GM19239 (cell line): Measurements from ENCODE around the gene SLC25A1.
"Not testable (repeated sequence)": the region's sequence is repeated elsewhere in the genome, so short reads cannot be mapped to it uniquely, and the experiment has no call there.

Source experiments
- DNase-seq: peaks from one replicate; pipeline ENCODE4 v3.0.0; 2011; ENCODE audit warnings: low spot score; ENCODE audit not compliant: insufficient read length
- FAIRE-seq: peaks from 2 replicates; lab custom pipeline; 2011; peaks lifted over from hg19 to GRCh38; lab: Jason Lieb, UNC

Gene SLC25A1

DNA sequence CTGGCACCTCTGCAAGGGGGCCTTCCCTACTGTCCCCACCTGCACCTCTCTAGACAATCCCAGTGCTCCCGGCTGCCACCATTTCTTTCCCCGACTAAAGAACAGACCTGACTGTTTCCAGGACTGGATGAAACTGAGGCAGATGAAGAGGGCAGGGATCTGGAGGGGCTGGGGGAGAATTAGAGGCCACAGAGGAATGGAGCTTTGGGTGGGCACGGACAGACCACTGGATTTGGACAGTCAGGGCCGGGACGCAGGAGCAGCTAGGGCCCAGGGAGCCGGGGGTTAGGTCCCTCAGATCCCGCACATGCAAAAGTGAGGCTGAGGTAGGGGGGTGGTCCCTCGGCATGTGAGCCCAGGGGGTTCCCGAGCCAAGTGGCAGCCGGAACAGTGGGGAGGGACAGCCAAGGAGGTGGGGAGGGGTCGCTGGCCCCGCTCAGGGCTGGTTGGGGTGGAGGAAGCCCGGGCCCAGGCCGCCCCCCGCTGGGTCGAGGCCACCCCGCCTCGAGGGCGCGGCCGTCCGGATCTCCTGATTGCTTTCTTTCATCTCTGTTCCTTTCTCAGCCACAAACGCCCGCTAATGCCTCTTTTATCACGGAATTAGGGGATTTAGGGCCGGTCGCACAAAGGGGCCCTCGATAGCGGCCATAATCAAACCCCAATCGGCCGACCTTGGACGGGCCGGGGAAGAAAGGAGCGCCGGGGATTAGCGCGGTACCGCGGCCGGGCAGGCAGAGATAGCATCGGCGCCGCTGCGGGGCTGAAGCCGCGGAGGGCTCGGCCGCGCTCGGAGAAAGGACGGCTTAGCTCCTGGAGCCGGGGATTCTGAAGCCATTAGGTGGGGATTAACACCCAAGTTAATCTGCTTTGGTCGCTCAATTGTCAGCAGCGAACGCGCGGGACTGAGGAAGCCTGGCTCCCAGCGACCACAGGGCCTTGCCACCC lies 9.3 kb downstream of the SLC25A1 start:
- DNase-seq (no peak), FAIRE-seq (no peak)

DNA sequence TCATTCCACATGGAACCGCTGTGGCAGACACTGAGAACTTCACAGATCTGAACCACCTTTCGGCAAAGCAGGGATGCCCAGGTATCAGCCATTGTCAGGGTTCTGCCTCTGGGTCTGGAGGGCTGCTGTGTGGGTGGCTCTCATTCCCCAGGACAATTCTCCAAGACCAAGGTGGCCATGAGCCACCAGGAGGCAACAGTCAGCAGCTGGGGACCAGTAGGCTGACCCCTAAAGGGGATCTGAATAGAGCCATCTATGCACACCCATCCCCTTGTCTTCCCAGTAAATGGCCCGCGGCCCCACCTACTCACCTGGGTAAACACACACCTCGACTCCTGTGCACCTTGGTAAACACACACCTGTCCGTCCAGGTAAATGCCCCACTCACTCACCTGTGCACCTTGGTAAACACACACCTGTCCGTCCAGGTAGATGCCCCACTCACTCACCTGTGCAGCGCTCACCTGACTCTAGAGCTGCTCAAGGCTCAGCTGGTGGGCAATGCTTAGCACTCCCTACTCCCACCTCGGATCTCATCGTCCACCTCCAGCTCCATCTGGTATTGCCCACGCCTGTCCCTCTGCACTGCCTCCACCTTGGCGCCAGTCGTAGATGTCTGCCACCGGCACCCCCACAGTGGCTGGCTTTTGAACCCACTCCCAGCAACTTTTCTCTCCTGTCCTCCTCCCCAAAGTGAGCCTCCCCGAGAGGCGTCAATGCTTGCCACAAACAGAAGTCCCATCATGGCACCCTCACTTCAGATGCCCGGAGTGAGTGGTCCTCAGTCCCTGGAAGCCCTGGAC lies 10.2 kb downstream of the SLC25A1 start:
- DNase-seq (no peak), FAIRE-seq (no peak)

DNA sequence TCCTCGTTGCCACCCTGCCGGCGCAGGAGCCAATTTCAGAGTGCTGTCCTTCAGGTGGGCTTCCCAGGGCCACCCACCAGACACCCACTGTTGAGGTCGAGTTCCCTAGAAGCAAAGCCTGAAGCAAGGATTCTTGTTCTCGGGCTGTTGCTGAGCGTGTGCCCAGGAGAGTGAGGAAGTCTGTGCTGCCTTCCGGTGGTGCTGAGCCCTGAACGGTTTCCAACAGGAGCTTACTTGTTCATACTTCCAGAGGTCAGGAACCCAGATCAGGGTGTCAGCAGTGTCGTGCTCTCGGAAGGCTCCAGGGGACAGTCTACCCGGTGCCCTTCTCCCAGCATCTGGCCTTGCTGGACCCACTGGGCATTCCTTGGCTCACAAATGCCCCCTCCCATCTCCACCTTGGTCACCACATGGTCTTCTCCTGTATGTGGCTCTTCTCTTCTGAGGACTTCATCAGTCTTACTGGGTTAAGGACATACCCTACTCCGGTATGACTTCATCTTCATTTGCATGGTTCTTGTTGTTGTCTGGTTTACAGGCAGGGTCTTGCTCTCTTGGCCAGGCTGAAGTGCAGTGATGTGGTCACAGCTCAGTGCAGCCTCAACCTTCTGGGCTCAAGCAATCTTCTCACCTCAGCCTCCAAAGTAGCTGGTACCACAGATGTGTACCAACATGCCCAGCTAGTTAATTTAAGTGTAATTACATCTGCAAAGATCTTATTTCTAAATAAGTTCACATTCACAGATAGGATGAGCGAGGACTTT lies 11.2 kb downstream of the SLC25A1 start:
- DNase-seq (no peak), FAIRE-seq (no peak)

DNA sequence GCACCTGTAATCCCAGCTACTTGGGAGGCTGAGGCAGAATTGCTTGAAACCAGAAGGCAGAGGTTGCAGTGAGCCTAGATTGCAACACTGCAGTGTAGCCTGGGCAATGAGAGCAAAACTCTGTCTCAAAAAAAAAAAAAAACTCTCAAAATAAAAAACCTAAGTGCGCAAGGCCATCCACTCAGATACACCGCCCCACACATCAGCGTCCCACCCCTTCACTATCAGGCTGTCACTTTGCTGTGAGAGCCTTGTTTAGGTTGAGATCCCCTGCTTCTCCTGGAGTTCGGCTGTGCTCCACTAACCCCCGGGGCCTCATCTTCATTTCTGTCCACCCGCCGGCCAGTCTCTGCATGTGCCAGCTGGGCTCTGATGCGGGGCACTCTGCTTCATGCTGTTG lies 12.1 kb downstream of the SLC25A1 start:
- DNase-seq = no peak
- FAIRE-seq = no peak

DNA sequence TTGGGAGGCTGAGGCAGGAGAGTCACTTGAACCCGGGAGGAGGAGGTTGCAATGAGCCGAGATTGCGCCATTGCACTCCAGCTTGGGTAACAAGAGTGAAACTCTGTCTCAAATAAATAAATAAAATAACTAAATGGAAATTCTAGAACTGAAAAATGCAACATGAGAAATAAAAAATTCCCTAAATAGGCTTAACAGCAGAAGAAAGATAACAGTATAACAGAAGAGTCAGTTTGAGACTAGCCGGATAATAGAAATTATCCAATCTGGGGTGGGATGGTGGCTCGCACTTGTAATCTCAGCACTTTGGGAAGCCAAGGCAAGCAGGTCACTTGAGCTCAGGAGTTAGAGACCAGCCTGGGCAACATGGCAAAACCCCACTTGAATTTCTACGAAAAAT lies 14.1 kb downstream of the SLC25A1 start:
- FAIRE-seq (no peak), DNase-seq (no peak)

DNA sequence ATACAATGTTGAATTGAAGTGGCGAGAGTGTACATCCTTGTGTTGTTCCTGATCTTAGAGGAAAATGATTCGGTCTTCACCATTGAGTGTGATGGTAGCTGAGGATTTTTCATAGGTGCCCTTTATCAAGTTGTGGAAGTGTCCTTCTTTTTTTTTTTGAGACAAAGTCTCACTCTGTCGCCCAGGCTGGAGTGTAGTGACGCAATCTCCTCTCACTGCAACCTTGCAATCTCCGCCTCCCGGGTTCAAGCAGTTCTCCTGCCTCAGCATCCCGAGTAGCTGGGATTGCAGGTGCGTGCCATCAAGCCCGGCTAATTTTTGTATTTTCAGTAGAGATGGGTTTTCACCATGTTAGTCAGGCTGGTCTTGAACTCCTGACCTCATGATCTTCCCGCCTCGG lies 19.9 kb downstream of the SLC25A1 start:
- not testable (repeated sequence) for DNase-seq, FAIRE-seq

DNA sequence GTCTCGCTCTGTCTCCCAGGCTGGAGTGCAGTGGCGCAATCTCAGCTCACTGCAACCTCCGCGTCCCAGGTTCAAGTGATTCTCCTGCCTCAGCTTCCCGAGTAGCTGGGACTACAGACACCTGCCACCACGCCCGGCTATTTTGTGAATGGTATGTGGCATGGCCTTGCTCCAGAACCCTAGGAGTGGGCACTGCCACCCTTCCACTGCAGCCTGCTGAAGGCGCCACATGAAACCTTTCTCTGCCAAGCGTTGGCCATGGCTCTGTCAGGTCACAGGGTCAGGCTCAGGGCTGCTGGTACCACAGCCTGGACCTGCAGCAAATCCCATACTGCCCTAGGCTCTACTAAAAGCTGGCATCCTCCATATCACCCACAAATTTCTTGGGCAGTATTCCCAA lies 22.4 kb downstream of the SLC25A1 start:
- FAIRE-seq, DNase-seq: not testable (repeated sequence)

DNA sequence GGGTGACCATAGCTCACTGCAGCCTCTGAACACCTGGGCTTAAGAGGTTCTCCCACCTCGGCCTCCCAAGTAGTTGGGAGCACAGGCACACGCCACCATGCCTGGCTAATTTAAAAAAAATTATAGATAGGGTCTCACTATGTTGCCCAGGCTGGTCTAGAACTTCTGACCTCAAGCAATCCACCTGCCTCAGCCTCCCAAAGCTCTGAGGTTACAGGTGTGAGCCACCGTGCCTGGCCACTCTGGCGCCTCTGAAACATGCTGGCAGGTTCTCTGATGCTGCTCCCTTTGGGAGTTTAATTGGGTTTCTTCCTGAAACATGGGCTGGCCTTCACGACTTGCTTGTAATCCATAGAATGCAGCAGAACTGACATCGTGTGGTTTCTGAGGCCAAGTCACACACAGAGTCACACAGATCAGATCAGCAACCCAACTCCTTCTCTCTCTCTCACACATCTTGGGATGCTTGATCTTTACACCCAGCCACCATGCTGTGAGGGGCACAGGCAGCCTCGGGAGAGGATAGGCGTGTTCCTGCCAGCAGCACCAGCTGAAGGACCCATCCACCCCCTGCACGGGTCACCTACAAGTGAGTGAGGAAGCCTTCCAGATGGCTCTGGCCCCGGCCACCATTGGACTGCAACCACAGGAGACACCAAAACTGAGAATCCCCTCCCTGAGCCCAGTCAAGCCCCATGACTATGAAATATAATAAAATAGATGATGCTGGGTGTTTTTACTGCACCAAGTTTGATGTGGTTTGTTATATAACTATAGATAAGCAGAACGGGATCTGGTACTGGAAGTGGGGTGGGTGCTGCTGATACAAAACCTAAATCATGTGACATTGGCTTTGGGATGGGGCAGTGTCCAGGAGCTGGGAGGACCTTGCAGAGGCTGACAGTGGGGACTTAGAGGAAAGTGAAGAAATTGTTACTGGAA lies 25.3 kb downstream of the SLC25A1 start:
- DNase-seq (no peak), FAIRE-seq (no peak)

DNA sequence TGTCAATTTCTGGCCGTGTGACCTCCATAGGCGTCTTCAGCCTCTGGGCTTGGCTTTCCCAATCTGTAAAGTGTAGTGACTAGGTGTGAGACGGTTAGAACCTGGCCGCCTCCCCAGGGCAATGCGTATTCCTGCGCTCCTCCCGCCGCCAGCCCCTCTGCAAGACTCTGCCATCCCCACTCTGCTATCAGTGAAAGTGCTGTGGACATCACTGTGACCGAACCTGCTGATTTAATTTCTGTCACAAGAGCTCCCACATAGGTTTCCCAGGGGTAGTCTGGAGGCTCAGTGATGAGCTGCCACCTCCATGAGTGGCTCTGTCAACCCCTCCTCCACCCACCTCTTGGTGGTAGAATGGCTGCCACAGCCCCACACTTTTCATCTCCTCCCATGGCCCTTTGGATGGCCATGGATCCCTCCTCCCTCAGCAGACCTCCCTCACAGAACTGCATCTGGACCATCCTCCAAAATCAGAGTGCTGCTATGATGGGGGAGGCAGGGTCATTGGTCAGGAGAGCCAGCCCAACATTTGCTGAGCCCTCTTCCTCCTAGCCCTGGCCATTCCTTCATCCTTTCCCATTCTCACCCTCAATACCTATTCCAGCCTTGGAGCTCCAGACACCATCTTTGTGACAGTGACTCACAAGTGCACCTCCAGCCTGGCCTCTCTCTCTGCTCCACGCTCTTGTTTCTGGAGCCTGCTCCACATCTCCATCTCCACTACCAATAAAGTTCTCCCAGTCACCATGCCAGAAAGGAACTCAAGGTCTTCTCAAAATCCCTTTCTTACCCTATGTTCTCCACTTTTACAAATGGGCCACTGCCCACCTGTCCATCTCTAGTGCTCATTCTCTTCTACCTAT lies 27.0 kb downstream of the SLC25A1 start:
- FAIRE-seq (no peak), DNase-seq (no peak)

DNA sequence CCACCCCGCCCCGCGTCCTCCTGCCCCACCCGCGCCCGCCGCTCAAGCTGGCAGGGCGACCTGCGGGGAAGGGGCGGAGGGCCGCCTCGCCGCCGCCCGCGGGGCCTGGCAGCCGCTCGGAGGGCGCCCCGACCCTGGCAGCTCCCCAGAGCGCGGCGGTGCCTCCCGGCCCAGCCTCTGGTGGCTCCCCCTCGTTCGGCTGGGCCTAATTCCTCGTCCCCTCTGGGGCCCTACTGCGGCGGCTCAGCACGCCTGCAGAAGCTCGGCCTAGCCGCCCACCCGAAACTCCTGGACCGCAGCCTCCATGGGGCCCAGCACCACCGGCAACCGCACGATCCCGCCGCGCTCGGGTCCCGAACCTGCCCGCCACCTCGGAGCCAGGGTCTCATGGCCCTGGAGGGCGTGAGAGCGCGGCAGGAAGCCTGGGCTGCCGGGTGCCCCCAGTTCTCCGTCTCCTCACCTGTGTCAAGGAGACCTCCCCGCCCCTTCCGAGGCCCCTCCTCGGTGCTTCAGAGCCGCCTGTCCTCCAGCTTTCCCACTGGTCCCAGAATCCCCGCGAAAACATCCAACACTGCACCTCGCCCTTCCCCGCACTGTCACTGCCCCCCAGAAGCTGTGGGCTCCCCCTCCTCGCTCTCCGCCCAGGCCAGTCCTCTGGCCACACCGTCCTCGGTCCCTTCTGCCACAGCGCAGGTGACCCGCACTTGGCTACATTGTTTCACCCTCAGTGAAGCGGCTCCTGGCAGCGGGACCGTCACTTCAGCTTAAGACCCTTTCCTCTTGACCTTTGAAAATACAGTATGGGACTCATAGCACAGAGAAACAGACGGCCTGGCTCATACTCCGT lies 27.8 kb downstream of the SLC25A1 start:
- DNase-seq (no peak), FAIRE-seq (no peak)

DNA sequence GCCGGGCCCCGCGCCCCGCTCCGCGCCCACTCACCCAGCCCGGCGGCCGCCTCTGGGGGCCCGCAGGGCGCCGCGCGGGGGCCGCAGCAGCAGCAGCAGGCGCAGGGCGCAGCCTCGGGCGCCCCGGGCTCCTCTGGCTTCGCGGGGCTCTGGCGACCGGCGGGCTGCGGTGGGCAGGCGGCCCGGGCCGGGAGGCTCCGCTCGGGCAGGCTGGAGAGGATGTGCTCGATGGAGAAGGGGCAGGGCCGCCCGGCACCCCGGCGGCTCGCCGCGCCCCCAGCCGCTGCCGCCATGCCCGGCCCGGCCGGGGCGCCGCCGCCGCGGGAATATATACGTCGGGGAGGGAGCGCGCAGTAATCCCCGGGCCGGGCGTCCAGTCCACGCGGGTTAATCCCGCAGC lies 28.5 kb downstream of the SLC25A1 start, which contains the start of gene GSC2:
TSS of gene GSC2 (minus strand) at position 302 of the 400 bp plus-strand sequence. CDS start at position 293, 9 bp downstream.
- FAIRE-seq = no peak
- no peak for DNase-seq

DNA sequence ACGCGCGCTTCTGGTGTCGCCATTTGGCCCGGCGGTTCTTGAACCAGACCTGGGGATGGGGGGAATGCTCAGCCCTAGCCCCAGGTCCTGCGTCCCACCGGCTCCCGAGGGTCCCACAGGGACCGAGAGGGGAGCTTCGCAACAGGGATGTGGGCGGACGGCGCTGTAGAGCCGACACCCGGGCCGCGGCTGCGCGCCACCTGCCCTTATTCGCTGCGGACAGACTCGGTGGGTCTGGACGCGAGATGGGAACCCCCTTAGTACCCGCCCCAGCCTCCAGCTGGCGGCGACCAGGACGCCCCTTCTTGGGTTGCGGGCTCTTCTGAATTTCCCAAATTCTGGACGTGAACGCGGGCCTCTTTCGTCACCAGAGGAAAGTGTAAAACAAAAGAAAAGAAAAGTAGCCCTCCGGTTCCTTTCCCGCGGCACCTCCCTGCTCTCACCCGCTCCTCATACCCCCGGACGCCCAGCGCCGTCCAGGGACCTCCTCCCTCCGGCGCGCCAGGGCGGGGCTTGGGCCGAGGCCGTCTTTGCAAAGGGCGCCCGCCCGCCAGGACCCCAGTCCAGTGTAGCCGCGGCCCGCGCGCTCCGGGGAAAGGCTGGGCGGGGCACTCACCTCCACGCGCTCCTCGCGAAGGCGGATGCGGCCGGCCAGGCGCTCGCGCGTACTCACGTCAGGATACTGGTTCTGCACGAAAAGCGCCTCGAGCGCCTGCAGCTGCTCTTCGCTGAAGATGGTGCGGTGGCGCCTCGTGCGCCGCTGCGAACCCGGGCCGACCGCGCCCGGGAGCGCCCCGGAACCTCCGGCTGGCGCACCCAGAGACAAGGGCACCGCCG lies 29.3 kb downstream of the SLC25A1 start:
- no peak for DNase-seq
- no peak for FAIRE-seq

DNA sequence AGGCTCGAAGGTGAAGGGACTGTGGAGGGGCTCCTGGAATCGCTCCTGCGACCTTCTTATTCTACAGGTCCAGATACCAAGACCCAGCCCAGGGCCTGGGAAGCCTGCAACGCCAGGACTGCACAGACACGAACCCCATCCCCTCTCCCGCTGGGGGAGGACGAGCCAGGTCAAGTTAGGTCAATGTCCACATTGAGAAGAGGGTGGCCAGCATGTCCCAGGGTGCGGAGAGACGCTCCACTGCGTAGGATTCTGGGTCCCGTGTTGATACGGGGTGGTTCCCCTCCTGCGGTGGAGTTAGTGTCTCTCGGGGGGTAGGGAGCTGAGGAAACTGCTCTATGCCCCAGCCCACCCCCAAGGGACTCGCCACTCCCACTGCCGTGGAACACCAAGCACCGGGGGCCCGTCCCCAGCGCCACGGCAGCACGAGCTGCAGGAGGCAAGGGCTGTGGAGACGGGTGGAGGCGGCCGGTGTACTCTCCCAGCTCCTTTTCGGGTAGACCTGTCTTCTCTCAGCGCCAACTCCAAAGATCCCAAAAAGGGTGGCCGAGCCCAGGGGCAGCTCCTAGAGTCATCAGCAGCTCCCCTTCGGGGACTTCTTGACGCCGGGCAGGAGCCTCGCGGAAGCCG lies 30.0 kb downstream of the SLC25A1 start:
- DNase-seq = no peak
- no peak for FAIRE-seq

DNA sequence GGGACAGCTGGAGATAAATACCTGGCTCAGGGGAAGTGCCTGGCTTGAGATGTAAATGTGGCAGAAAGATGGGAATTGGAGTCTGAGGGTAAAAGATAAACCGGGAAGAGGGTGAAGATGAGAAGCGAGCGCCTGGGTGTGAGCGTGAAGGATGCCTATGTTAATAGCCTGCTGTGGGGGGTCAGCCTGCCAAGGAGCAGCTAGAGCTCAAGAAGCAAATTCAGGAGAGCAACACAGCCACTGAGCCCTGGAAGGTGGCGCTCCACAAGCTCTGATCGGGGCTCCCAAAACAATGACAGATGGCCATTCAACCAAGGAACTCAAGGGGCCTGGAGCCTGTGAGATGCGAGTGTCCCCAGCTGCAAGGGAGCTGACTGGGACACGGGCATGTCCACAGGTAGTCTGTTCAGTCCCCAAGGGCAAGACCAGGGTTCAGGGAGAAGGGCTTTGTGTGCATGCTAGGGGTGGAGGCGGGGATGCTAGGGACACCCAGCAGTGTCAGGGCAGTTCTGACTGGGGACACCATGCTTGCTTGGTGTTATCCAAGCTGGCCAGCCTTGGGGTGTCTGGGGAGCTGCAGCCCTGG lies 31.2 kb downstream of the SLC25A1 start:
- FAIRE-seq (no peak), DNase-seq (no peak)

DNA sequence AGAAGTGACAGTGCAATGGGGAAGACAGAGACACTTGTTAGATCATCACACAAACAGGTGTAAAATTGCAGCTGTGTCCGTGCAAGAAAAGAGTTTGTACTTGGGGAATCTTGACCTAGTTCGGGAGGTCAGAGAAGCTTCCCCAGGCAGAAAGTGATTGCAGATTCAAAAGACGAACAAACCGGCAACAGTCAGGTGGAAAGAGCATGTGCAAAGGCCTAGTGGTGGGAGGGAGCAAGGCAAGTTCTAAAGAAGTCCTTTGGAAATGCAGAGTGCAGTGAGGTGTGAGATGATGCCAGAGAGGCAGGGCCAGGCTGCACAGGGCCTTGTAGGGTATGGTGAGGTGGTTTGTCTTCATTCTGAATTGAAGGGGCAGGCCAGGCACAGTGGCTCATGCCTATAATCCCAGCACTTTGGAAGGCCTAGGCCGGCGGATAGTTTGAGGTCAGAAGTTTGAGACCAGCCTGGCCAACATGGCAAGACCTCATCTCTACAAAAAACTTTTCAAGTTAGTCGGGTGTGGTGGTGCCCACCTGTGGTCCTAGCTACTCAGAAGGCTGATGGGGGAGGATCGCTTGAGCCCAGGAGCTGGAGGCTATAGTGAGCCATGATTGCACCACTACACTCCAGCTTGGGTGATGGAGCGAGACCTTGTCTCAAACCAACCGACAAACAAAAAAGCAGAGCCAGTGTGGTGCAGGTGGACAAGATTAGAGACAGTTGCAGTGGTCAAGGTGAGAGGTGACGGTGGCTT lies 32.1 kb downstream of the SLC25A1 start:
- DNase-seq (no peak), FAIRE-seq (no peak)
